Stimulated activated CD8-positive, alpha-beta memory T cell treated with anti-CD3 and anti-CD28 coated beads, Interleukin-12 subunit alpha, Interleukin-12 subunit beta, amount 100 ng/mL, for 4 hours (primary cell): Measurements from ENCODE around the gene VGLL2.

Experiments
- DNase-seq: peaks from one replicate; pipeline ENCODE4 v3.0.0-alpha.2; 2020; ENCODE audit warnings: low read depth

VGLL2 gene

DNA sequence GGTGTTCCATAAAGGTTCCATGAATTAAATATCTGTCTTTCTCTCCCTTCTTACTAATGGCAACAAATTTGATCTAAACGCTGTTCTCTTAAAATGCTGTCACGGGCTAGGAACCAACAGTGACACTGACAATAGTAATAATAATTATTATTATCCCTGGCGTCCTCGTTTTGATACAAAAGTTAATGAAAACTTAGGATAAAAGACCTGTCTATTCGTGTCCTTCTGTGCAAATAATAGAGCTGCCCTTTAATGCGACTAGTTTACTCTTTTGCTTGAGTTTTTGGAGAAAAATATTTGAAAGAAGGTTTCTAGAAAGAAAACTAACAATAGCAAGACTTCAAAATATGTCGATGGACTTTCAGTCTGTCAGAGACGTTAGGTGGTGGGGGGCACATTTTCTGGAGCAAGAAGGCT, 4.3 kb downstream of the VGLL2 start:
- no peak for DNase-seq

DNA sequence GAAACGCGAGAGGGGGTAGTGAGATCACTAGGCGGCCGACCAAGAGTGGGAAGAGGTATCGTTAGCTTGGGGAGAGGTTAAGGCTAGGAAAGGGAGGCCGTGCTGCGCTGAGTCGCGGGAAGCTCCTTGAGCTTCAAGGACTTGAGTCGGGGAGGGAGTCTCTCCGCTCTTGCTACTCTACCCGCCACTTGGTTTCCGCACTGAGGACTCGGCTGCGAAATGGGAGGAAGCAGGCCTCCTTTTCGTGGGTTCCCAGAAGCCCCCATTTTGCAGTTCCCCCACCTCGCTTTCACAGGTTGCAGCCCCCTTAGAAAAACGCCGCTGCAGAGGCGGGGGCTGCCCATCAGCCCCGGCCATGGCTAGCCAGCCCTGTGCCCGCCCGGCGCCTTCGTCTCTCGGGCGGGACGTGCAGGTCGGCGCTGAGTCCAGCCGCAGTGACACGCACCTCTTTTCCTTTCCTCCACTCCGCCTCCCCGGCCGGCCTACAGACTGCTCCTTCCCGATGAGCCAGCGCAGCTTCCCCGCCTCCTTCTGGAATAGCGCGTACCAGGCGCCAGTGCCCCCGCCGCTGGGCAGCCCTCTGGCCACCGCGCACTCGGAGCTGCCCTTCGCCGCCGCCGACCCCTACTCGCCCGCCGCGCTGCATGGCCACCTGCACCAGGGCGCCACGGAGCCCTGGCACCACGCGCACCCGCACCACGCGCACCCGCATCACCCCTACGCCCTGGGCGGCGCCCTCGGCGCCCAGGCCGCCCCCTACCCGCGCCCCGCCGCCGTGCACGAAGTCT, 4.9 kb downstream of the VGLL2 start:
- no peak for DNase-seq

DNA sequence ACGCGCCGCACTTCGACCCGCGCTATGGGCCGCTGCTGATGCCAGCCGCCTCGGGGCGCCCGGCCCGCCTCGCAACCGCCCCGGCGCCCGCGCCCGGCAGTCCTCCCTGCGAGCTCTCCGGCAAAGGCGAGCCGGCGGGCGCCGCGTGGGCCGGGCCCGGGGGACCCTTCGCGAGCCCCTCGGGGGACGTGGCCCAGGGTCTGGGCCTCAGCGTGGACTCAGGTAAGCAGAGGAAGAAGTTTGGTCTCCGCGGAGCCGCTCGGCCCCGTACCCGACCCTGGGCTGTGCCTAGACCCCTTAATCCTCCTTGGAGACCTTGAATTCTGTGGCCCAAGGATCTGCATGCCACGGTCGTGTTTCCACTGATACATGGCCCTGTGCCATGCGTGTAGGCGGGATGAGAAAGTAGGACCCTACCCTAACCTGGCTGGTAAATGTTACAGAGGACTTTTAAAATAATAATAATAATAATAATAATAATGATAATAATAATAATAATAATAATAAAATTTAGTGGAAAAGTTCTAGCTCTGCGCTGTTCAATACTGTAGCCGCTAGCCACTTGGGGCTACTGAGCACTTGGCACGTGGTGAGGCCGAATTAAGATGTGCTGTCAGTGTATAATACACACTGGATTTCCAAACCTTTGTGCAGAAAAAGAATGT, 5.6 kb downstream of the VGLL2 start:
- no peak for DNase-seq

DNA sequence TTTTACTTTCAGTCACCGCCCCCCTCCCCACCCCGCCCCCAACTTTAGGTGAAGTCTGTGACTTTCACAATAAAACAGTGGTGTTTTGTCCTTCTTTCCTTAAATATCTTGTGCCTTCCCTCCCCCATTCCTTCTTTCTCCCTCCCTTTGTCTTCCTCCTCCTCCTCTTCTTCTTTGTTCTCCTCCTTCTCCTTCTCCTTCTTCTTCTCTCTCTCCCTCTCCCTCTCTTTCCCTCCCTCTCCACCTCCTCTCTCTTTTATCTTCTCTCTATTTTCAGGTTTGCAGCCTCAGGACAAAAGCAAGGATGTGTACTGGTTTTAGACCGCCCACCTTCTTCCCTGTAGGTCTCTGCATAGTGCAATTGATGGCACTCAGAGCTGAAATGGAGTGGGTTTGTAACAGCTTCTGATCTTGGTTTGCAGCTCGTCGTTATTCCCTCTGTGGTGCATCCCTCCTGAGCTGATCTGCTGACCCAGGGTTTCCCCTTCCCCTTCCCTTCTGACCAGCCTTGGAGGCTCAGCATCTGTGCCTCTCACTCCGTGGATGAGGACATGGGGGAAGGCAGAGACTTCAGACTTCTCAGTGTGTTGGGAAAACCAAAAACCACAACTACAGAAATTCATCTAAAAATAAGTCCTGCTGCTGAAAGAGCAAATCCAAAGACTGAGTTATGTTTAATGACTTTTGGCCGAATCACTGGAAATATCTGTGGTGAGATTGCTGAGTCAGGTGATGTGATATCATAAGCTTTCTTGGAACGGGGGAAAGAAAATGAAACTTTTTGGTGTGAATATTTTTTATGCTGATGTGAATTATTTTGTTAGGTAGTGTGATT, 6.9 kb downstream of the VGLL2 start:
- no peak for DNase-seq

DNA sequence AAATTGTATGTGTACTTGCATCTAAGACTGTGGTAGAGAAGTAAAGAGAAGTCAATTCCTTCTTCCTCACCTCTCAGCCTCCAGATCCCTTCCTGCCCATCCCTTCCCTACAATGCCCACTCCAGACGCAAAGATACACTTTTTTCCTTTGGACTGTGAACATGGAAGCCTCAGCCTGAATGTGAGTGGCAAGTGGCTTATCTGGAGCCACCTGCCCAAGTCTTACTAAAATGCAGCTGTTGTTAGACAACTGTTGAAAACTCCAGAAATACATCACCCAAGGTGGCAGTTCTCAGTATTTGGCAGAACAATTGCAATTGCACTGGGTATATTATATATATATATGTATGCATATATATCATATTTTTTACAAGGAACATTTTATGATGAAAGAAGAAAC, 7.5 kb downstream of the VGLL2 start:
- DNase-seq = no peak

DNA sequence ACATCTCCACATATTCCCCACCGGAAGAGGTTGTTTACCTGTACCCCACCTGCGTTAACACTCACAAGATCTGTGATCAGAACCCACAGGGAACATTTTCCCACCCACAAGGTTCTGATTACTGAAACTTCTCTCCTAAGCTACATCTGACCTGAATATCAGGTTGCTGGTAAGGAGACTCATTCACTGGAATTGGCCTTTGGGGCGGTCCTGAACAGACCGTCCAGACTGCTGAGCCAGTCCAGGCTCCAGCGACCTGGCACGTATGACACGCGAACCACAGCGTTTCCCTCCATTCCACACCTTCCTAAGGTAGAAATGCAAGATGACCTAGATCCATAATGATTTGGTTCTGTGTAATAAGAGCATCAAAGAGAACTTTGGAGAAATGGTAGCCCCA, 9.8 kb downstream of the VGLL2 start:
- DNase-seq = no peak

DNA sequence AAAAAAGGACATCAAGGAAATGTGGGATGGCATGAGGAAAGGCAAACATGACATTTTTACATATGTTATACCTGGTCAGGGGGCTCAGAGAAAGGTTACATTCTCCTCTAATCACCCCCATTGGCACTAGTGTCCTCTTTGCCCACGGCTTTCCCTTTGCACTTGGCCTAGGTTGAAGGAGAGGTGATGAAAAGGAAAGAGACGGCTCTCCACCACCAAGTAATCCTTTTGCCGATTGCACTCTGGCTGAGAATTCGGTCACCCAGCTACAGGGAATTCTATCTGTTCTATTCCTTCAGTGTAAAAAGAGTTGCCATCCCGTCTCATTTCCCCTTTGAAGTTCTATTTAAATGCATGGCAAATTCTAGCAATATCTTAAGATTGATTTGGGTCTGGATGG, 10.4 kb downstream of the VGLL2 start:
- no peak for DNase-seq

DNA sequence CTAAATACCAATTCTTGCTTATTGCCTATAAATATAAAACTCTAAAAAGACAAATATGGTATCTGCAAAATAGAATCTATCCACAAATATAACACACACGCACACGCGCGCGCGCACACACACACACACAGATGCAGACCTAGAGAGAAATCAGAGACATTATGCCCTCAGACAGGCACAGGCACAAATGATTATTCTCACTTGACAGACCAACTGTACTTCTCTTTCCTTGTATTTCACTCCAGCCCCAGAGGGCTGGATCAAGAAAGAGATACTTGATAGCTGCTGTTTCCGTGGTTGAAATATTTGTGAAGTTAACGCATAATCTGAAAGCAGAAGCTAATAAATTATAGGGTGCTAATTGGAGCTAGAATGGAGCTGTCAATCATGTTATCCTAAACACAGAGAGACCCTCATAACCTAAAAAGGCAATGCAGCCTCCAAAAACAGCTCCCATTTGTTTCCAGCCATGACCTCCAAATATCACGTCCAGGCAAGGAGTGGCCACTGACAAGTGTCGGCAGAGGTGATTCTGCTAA, 11.5 kb downstream of the VGLL2 start:
- no peak for DNase-seq

DNA sequence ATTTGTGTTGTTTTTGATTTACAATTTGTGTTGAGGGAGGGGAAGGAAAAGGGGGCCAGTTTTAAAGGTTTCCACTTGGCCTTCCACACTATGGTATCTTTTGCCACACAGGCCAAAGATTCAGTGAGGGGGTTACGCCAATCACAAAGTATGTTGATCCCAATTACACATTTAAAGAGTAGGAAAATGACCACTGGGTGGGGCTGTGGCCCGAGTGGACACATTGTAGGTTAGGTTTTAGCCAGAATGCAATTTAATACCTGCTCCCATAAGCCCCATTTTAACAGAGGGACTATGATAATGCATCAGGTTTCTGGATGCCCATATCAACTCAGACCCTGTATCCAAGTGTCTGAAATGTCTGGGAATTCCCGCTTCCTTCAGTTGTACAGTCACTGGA, 15.6 kb downstream of the VGLL2 start:
- no peak for DNase-seq

DNA sequence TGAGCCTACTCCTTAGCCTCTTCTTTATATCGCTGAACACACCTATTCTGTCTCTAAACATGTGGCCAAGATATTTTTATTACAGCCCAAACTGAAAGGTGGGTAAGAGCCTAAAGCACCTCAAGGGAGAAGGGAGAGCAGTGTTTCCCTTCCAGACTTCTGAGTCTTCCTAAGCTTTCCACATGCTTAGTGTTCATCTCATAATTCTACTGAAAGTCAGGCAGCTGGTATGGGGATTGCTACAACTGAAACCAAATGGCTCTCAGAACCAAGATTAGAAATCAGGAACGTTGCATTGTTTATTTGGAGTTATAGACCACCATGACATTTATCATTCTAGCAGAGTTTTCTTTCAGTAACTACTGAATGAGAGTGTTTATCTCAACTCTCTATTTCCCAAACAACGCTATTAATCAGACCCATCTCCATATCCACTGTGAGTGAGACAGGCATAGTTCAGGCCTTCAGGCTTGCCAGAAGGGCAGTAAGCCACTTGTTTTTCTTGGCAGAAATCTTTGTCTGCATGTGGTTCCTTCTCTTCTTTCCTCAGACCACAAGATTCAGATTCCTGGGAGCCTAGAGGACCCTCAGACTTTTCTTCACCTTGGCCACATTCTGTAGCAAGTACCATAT, 22.8 kb downstream of the VGLL2 start:
- no peak for DNase-seq

DNA sequence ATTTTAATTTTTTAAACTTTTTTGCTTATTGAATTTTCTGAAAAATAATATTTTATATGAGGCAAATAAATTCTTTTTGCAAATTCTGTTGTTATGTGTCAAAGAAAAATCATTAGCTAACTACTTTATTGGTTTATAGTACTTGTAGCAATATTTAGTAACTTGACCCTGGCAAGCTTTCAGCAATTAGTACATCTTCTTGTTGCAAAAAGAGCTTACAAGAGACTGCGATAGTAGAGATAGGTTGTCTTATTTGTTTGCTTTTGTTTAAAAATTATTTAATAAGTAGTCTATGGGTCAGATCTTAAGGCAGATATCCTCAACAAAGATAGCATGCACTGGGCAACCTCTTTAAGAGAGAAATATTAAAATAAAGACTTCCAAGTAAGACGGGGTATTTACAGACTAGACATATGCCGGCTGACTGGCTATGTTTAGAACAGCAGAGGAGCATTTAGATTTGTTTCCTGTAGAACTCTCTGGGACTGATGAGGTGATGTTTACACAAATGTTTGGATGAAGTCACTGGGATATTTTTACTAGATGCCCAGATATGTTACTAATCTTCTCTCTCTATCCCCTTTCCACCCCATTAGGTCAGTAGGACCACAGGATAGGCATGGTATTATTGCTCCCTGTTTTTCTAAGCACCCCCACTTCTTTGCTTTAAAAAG, 25.0 kb downstream of the VGLL2 start:
- DNase-seq = no peak

DNA sequence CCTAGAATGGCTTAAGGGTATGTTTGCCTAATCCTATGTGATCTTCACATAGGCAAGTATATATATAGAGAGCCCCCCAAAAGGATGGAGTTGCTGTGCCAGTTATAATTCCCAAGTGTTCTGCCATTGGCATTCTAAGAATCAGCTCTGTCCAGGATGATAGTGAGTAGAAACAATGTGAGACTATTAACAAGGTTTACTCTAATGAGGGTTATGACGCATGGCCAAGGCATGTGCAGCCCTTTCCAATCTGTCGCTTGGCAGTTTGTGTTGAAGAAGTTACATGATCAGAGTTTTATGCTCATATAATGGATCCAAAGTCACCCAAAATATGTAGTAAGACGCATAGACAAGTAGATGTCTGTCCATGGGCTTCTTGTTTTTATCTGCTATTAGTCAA, 33.6 kb downstream of the VGLL2 start:
- DNase-seq = no peak

DNA sequence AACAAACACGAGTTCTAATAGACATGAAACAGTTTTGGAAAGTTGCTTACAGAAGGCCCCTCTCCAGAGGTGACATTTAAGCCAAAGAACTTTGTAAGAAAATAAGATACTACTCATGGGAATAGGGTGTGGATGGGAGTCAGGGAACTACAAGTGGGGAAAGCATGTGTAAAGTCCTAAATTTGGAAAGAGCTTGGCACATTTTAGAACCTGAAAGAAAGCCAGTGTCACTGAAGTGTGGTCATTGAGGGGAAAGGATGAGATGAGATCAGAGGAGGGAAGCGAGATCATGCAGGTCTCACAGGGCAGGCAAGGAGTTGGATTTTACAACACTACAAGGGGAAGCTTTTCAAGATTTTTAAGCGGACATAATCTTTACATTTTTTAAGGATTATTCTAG, 38.0 kb downstream of the VGLL2 start:
- DNase-seq = no peak

DNA sequence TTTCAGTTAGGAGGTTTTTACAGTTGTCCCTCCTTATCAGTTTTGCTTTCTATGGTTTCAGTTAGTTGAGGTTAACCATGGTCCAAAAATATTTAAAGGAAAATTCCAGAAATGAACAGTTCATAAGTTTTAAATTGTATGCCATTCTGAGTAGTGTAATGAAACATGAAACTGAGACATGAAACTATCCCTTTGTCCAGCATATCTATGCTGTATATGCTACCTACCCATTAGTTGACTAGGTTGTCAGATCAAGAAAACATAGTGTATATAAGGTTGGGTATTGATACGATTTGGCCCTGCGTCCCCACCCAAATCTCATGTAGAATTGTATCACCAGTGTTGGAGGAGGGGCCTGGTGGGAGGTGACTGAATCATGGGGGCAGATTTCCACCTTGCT, 39.1 kb downstream of the VGLL2 start:
- DNase-seq = no peak

DNA sequence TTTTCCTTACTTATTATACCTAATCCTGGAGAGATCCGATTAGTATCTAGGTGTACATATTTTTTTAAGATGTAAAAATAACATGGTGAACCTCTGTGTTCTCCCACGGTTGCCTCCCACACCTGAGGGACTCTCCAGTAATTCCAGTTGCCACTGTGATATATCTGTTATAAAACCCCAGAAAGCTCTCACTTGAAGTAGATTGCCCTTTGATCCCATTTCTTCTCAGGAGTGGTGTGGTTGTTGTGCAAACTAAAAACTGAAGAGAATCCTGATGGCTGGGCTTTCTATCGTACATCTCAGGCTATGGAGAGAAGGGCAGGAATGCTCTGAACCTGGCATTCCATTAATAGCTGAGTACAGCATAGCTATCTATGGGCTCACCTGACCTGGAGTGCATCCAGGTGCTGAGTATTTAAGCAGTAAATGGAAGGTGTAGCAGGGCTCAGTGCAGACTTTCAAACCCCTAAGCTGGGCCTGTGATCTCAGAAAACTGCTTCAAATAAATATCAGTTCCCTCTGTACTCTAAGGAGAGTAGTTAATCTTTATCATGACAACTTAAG, 41.0 kb downstream of the VGLL2 start:
- DNase-seq = no peak

DNA sequence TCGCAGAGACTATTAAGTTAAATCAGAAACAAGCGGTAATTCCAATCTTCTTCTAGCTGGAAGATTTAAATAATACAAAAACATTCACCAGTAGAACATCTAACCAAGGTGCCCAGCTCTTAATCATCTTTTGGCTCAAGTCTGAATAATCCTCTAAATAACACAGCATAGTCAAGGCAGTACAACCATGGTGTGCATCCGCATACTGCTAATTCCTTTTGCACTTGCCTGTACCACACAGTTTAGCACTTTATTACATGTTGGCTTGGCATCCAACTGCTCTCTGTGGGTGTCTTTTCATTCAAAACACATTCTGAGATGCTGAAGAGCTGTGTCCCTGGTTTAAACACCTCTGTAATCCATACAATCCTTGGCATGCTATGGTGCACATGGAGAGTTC, 42.3 kb downstream of the VGLL2 start:
- no peak for DNase-seq

DNA sequence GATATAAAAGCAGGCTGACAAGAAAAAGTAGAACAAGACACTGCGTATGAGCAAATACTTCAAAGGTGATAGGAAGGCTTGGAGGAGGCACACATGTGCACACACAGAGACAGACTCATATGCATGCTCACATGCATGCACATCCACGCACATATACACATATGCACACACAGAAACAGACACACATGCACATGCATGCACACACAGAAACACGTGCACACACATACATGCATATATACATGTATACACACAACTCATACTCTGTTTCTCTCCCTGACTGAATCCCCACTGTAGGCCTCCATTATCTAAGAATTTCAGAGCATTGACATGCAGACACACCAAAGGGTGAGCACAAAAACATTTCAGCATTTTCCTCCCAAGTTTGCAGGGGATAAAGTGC, 43.7 kb downstream of the VGLL2 start:
- no peak for DNase-seq

DNA sequence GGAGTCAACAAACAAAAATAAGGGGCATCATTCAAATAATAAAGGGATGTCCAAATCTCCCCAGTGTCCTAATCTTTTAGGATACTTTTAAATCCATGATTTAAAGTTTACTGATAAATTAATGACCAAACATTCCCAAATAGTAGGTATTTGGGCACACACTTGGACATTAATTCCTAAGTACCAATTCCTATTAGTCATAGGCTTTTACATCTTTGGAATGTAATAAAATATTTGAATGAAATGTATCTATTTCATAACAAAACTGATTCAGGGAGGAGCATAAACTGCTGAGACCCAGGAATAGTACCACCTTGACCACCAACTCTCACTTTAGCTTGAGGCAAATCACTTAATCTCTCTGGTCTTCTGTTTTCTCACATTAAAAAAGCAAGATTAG, 44.3 kb downstream of the VGLL2 start:
- DNase-seq = no peak

DNA sequence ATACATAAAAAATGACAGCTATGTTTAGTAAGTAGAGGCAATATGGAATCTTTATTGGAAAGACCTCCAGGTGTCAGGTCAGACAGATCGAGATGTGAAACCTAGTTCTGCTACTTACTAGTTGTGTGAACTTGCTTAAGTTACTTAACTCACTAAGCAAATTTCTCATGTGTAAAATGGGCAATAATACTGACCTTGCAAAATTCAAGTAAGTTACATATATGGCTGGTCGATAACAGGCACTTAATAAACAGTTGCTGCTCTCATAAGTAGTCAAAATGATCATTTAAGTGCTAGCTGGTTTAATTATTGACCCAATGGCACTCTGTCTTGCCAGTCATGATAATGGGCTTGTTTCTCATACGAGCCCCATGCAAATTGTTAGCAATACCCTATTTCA, 46.0 kb downstream of the VGLL2 start:
- DNase-seq = no peak

DNA sequence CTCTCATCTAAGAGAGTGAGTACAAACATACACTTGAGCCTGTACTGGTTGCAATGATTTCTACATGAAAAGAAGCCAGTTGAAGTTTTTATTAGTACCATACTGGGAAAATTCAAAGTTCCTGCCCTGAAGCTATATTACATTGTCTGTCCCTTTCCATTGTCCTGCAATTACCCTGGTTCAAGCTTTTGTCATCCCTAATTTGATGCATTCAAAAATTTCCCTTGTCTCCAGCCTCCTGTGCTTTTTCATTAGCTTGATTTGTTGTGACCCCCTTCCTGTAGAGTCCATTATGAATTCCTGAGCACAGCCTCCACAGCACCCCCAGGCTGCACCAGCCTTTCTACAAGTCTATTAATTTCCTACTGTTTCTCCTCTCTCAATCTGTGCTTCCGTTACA, 46.4 kb downstream of the VGLL2 start:
- no peak for DNase-seq

DNA sequence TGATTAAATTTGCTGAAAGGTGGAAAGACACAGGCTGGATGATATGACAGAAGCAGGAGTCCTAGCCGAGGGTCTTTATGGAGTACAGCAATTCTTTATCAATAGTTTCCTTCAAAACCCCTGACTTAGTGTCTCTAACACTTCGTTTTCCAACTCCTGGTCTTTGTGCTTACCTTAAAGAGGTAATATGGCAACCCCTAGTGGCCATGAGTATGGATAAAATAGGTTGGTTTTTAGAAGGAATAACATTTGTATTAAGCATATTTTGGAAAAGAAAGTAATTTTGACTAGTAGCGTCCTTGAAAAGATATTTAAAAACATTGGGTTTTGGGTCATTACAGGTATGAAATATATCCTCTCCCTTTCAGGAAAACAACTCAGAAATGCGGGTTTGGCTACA, 51.9 kb downstream of the VGLL2 start:
- no peak for DNase-seq
